GM19099 (cell line): Measurements from ENCODE around the gene CFAP45.

Source experiments
- POLR2A ChIP-seq: IDR thresholded peaks from 3 replicates; pipeline ENCODE4 v1.6.1; 2011; ENCODE audit warnings: low read depth; ENCODE audit not compliant: insufficient read length; ENCODE audit errors: extremely low read depth

Gene CFAP45

DNA sequence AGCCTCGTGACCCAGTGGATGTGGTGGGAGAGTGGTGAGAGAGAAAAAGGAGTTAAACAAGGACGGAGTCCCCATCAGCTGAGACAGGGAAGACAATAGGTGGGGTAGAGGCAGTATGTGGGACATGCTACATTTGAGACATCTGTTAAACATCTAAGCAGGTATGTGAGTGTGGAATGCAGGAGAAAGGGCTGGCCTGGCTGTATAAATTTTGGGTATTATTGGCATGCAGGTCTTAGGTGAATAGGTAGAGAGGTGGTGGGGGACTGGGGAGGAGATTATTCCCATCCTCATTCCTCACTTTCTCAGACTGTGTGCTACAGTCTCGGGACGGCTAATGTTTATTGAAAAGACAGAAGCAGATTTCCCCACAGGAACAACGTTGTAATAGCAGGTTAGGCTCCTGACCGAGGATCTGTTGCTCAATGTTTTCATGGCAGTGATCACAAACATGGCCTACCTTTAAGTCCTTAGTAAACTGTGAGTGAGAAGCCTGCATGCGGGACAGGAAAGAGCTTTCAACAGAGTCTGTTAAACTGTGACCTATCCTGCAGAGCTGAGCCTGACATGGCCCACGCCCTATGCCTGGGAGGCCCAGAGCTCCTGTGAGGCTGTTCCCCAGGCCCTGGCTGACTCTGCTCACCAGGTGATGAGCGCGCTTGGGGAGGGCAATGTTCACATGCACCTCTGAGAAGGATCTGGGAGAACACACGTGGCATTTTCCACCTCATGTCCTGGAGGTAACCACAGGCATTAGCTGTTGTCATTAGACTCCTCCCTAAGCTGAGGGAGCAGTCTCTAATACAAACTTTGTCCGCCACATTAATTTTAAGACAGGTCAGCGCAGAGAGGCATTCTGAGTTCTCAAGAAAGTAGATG lies 54.0 kb downstream of the CFAP45 start:
- TF ChIP-seq POLR2A, result no peak

DNA sequence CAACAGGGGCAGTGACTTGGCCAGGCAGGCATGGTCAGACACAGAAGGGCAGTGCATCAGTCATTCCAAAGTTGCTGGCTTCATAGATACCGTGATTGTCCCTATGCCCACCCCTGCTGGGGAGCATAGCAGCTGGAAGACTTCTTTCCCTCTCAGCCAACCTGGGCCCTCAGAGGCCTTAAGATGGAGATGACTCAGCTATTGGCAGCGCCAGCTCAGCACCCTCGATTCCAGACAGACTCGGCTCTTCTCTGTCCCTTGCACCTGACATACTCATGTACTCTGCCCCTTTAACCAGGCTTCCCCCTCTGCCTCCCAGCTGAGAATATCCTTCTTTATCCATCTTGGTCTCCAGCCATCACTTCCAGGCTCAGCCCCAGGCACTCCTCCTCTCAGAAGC lies 56.5 kb downstream of the CFAP45 start:
- TF ChIP-seq POLR2A, result no peak

- no peak for TF ChIP-seq POLR2A
These were observed 58.2 kb downstream of the CFAP45 start for GRCh38 chr1:159841749-159842148.

DNA sequence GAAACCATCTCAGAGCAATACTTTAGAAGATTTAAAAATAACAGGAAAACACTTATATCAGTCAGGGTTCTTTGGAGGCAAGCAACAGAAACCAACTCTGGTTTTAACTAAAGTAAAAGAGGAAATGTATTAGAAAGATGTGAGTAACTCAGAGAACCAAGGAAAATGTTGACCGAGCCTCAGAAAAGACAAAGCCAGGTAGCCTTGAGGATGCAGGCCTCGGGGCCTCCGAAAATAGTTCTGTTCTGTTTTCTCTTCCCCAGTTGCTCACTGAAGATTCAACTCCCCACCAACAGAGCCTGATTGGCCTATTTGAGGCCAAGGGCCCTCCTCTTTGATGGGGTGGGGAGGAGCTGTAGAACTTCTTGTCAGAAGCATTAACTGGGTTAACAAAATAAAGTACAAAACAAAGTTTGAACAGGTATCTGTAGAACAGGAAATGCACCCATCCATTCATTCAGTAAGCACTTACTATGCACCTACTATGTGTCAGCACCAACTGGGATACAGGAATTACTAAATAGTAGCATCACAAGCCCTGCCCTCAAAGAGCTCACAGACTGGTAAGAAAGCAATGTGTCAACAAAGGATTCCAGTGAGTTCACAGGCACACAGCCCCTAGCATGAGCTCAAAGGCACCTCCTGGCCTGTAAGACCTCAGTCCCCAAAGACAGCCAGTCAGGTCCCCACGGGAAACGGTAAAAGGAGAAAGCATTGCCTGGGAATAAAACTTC lies 60.7 kb downstream of the CFAP45 start:
- TF ChIP-seq POLR2A, result no peak

- no peak for TF ChIP-seq POLR2A
These were observed 61.2 kb downstream of the CFAP45 start for GRCh38 chr1:159838715-159839114.

GRCh38 chr1:159835862-159836525 lies 64.0 kb downstream of the CFAP45 start:
- TF ChIP-seq POLR2A, result no peak

GRCh38 chr1:159835356-159835755 lies 64.6 kb downstream of the CFAP45 start:
- no peak for TF ChIP-seq POLR2A

GRCh38 chr1:159832309-159832708 lies 67.7 kb downstream of the CFAP45 start:
- no peak for TF ChIP-seq POLR2A

DNA sequence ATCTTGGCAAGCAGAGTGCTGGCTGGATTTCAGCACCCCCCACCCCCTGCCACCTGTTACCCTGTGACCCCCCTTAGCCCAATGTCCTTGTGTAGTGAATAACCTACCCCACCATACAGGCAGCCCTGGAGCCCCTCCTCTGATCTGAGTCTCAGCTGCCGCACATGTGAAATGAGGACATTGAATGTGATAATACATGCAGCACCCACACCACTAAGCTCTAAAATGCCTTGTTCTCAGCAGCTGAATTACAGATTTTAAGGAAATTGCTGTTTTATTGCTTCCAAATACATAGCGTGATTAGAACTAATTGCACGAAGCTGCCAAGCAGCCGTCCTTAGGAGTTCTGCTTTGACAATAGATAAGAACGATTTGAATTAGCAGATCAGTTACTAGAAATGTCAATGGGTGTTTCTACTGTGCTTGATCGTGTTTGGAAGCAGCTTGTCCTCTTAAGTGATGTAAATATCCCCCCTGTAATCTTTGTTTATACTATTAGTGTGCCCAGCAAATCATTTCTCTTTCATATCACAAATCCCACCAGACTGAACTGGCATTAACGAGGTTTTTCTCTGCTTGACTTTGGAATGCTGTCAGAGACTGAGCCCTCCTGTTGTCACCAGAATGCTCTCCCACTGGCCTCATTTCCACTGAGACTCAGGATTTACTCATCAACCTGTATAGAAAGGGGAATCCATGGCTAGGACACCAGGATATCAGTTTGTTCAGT lies 68.4 kb downstream of the CFAP45 start:
- no peak for TF ChIP-seq POLR2A

DNA sequence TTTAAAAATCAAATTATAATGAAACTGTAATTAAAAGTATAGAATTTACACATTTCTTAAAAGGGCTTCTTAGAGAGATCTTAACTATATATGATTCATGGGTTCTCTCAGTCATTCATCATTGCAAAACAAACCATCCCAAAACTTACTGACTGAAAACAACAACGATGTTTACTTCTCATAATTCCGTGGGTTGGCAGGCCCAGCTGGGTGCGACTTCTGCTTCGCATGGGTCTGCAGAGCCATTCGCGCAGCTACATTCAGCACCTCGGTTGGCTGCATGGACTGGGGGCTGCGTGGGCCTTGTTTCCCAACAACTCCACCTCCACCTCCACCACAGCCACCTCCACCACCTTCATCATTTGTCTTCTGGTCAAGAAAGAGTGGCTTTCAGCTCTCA lies 69.2 kb downstream of the CFAP45 start:
- no peak for TF ChIP-seq POLR2A

DNA sequence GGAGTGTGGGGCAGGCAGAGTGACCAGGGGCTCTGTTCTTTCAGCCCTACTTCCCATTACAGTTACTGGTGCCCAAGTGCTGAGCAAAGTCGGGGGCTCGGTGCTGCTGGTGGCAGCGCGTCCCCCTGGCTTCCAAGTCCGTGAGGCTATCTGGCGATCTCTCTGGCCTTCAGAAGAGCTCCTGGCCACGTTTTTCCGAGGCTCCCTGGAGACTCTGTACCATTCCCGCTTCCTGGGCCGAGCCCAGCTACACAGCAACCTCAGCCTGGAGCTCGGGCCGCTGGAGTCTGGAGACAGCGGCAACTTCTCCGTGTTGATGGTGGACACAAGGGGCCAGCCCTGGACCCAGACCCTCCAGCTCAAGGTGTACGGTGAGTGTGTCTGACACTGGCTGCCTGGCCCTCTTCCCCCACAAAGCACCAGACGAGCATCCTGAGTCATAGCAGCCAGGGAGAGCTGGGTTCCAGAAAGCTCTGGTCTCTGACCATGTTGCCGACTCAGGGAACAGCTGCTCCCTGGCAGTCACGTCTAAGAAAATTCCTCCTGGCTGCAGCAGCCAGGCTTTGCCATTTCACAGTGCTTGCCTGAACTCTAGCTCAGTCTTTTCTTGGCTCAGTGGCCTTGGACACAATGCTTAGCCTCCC lies 70.0 kb downstream of the CFAP45 start:
- no peak for TF ChIP-seq POLR2A

GRCh38 chr1:159829273-159829634 lies 70.7 kb downstream of the CFAP45 start:
- TF ChIP-seq POLR2A, result no peak

GRCh38 chr1:159828581-159829272 lies 71.2 kb downstream of the CFAP45 start:
- TF ChIP-seq POLR2A, result no peak

DNA sequence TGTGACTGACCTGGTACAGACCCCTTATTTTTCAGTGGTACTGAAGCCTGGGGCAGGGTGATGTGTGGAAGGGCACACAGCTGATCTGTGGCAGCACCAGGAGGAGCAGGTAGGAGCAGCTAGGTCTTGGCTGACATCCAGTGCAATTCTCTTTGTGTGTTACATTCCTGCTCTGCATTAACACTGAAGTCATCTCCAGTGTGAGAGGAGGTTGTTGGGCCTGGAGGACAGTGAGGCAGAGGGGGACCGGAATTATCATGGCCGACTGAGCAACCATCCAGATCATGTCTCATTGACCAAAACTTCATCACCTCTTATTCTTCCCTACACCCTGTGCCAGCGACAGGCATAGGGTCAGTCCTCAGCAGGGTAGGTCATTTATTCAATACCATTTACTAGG lies 71.8 kb downstream of the CFAP45 start:
- no peak for TF ChIP-seq POLR2A
